GM19372 (cell line): ENCODE measurements around the gene GCLC.

Source experiments
- ATAC-seq: cut with Tn5 transposase; IDR thresholded peaks from one replicate; pipeline ENCODE4 v1.9.1; 2021; ENCODE audit warnings: mild to moderate bottlenecking, low read depth, moderate library complexity; ENCODE audit not compliant: unreplicated experiment

The GCLC gene

GRCh38 chr6:53461041-53461656 lies 83.8 kb downstream of the GCLC start:
- ATAC-seq: no peak

- no peak for ATAC-seq
These were observed 86.6 kb downstream of the GCLC start for GRCh38 chr6:53458105-53458866.

GRCh38 chr6:53456809-53457208 lies 88.1 kb downstream of the GCLC start:
- no peak for ATAC-seq

GRCh38 chr6:53455678-53456077 lies 89.2 kb downstream of the GCLC start:
- no peak for ATAC-seq

- no peak for ATAC-seq
These were observed 93.7 kb downstream of the GCLC start for GRCh38 chr6:53451165-53451564.

- no peak for ATAC-seq
These were observed 97.0 kb downstream of the GCLC start for GRCh38 chr6:53447865-53448264.
